Stimulated activated CD8-positive, alpha-beta memory T cell treated with anti-CD3 and anti-CD28 coated beads, Interleukin-15, amount 100 ng/mL, for 24 hours (primary cell): ENCODE data around the gene SYNC.
"Not testable (repeated sequence)": the region's sequence is repeated elsewhere in the genome, so short reads cannot be mapped to it uniquely, and the experiment has no call there.

Source experiments
- DNase-seq: peaks from one replicate; pipeline ENCODE4 v3.0.0-alpha.2; 2020; ENCODE audit warnings: low read depth

The SYNC gene

DNA sequence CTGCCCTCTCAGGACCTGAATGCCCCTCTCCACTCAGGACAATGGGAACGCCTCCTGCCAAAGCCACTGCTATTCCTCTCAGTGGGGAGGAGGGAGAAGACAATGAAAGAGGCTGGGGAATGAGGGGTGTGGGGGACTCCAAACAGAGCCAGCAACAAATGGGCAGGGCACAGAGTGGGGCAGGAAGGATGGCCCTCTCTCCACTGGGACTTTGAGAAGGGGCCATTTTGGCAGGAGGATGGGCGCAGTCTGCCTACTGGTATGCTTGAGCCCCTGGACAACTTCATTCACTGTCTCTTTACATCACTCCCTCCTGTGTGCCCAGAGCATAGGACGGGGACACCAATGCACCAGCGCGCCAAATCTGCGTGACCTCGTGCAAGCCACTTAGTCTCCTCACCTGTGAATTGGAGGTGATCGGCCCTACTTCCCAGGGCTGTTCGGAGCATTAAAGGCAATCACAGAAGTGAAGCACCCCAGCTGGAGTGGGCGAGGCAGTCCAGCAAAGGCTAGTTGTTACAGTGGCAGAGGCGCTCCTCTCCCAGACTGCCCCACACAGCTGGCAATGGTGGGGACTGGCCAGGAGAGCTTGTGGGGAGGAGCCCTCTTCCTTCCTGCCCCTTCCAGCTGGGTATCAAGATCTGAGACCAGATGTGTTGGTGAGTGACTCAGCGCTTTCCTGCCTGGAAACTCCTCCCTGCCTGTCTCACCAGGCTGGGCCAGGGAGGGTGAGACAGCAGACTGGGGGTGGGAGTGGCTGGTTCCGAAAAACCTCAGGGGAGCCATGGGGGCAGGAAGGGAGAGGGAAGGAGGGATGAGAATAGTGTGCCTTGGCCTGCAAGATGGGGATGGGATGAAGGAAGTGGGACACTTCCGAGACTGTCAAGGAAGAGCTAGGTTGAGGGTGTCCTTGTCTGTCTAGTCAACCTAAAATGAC, 22.4 kb upstream of the SYNC start:
- DNase-seq: no peak

DNA sequence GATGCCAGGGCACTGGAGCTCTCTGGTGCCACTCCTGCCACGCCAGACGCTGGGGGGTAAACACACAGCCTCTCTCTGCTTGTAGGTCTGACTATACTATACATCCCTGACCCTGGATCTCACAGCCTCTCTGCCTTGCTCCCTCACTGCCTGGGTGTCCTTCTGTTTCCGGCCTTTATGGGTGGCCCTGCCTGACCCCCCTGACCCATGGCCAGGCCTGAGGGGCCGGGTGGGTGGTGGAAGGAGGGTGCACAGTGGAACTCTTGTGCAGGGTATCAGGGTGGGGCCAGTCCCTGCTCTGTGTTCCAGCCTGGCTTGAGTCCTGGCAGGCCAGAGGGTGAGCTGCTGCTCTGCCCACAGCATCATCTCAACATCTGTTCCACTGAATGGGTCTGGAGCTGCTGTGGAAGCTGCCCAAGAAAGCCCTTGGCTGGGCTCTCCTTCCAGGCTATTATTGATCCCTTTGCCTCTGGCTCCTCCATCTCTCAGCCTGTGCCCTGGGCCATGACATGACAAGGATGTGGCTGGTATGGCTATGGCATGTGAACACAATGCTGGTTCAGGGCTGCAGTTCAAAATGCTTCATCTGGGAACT, 17.2 kb upstream of the SYNC start:
- DNase-seq: no peak

DNA sequence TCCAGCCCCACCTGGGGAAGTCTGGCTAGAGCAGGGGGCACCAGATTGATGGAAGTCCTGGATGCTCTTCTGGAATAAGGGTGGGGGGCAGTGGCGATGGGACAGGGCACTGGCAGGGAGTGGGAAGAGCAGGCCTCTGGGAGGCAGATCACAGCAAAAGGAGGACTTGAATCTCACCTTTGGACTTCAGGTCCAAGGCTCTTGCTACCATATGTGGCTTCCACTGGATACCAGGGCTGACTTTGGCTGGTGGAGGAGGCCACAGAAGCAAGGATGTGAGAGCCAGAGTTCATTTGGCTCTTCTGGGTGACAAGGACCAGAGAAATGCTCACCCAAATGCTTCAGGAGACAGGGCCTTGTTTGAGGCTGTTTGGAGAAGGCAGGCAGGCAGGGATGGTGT, 16.0 kb upstream of the SYNC start:
- no peak for DNase-seq

GRCh38 chr1:32718036-32718435, 15.5 kb upstream of the SYNC start:
- no peak for DNase-seq

GRCh38 chr1:32717503-32717902, 14.9 kb upstream of the SYNC start:
- DNase-seq: no peak

DNA sequence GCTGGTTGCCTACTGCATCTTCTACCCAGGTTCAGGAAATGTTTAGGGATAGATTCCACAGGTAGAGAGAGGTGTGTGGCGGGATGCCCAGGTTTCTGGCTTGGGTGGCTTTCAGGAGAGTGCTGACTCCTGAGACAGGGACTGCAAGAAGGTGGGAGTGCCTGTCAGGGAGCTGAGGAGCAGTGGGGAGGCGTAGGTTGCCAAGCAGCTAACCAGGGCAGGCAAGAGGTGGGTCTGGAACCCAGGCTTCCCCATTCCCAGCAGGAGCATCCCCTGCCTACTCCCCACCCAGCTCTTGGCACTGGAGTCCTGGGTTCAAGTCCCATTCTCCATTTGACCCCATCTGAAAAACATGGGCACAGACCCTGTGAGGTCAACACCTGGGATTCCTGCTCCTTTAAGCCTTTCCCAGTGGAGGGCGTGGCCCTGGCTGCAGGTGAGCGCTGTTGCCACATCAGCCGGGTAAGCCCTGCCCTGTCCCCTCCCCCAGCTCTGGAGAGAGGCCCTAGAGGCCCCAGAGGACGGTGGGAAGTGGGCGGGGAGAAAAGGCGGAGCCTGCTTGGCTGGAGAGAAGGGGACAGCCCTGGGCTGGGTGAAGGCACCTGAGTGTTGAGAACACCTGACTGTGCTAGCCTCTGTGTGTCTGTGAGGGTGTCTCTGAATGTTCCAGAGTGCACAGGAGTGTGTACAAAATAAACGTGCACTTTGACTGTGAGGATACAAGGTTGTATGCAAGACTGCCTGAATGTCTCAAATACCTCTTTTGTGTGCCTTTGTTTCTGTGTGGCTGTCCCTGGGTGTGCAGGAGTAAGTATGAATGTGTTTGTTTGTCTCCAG, 14.0 kb upstream of the SYNC start:
- DNase-seq: no peak

- no peak for DNase-seq
Observed at GRCh38 chr1:32715901-32716311, 13.3 kb upstream of the SYNC start.

GRCh38 chr1:32714277-32714676, 11.7 kb upstream of the SYNC start:
- DNase-seq: no peak

DNA sequence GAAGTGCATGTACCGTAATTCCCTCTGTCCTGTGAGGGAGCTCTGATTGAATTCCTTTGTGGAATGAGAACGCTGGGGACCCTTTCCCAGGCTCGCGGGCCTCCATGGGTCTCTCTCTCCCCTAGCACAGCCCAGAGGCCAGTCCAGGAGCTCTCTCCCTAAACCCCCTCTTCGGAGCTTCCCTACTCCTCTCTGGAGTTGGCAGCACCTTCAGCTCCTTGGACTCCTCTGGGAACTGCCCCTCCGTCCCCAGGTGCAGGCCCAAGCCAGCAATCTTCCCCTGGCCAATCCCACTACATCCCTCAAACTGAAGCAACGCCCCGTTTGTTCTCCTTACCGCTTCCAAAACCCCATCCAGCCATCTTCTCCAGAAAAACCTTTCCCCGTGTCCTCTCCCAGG, 10.5 kb upstream of the SYNC start:
- no peak for DNase-seq

DNA sequence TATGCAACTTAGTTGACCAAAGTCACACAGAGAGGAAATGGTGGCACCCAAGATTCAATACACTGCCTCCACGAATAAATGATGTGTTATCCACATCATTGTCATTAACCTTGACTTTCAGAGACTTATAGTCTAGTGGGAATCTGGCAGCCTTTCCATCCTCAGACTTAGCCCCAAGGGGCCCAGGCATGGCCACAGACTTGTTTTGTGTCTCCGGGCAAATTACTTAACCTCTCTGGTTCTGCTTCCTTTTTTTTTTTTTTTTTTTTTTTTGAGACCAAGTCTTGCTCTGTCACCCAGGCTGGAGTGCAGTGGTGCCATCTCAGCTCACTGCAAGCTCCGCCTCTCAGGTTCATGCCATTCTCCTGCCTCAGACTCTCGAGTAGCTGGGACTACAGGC, 8.7 kb upstream of the SYNC start:
- DNase-seq: not testable (repeated sequence)

GRCh38 chr1:32709476-32709875, 6.9 kb upstream of the SYNC start:
- no peak for DNase-seq

GRCh38 chr1:32709075-32709474, 6.5 kb upstream of the SYNC start:
- DNase-seq: no peak

DNA sequence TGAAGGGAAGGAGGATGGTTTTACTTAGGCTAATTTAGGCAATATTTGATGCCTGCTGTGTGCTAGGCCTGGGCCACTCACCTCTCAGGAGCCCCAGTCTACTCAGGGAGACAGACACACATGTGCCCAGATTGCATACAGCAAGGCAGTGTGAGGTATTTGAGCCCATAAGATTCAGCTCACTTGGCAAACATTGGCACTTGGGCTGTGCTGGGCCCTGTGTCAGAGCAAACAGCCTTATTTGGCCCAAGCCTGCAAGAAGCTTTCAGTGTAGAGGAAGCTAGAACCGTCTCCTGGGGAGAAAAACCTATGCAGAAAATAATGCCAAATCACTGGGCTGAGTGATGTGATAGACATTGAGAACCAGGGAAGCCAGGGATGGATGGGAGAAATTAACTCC, 3.9 kb upstream of the SYNC start:
- no peak for DNase-seq

DNA sequence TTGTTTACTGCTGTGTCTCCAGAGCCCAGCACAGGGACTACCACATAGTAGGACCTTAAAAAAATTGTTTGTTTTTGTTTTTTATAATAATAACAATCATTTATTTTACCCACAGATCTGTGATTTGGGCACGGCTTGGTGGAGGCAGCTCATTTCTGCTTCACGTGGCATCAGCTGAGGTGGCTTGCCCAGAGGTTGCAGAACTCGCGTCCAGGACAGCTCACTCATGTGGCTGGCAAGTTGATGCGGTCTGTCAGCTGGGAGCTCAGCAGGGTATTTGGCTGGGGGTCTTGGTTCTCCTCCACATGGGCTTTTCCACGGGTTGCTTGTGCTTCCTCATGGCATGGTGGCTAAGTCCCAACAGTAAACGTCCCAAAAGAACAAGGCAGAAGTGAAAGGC, 2.9 kb upstream of the SYNC start:
- DNase-seq: no peak

DNA sequence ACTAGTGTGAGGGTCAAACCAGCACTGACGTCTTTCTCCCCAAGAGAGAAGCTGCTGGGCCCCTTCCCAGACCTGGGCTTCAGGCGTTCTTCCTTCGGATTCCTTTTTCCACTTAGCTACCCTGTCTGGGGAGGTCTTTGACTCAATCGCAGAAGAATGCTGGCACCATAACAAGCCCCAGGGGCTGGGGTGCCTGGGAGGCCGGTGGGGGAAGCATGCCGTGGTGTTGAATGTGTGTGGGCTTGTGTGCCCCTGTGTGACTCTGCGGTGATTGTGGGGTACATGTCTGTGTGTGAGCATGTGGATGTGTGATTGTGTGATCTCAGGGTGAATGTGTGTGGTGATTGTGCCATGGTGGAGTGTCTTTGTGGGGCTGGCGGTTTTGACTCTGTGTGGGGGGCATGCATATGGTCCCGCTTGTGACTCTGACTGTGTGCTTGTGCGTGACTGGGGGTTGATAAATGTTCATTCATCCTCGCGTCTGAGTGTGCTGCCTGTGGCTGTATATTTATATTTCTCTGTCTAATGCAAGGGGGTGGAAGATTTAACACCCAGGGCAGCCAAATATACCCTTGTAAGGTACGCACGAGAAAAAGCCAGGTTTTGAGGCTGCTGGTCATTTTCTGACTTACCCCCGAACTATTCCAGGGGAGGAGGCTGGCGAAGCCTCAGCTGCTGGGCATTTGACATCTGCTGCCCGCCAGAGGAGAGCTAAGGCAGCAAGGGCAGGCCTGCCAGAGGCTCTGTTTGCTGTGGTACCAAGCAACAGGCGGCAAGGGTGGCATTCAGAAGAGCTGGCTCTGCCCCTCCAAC, 1.1 kb upstream of the SYNC start:
- DNase-seq: no peak

DNA sequence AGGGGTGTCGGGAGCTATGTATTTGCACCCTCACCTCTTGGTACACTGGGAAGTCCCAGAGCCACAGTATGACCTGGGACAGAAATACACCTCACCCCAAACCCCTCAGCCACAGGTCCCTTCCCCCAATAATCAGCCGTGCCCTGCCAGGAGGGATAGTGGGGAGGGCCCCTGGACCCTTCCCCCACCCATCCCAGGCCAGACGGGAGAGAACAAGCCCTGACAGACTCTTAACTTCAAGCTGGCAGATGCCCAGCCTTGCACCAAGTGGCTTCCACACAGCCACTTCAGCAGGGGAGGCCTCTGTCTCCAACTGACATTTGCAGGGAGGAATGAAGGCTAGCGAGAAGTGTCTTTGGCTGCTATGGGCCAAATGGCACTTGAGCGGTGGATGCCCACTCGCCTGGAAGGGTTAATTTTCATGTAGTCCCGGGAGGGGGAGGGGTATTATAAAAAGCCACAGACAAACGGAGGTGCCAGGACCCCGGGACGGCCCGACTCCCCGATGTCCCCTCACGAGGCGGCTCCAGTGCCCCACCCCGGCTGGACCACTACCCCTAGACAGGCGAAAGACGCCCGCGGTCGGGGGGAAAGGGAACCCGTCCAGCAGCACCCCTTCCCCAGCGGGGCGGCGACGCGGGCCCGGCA, 495 bp downstream of the SYNC start:
- DNase-seq: no peak

DNA sequence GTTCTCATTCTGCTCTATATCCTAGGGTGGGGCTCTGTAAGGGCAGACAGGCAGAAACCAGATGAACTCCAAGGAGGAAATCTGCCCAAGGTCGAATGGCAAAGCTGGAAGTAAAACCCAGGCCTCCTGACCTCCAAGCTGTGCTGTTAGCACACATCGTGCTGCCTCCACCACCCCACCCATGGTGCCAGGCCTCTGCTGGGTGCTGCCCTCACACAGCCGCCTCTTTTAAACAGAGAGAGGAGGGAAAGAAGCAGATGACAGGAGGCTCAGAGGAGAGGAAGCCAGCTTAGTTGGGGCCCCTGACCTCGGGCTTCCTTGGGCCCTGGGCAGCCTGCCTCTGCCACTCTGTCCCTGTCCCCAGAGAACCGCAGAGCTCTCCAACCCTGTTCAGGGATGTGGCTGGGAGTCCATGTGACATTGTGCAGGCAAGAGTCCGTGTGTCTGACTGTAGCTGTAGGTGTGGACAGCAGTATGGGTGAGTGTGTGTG, 1.1 kb downstream of the SYNC start:
- no peak for DNase-seq

GRCh38 chr1:32696996-32697395, 5.6 kb downstream of the SYNC start:
- DNase-seq: not testable (repeated sequence)

DNA sequence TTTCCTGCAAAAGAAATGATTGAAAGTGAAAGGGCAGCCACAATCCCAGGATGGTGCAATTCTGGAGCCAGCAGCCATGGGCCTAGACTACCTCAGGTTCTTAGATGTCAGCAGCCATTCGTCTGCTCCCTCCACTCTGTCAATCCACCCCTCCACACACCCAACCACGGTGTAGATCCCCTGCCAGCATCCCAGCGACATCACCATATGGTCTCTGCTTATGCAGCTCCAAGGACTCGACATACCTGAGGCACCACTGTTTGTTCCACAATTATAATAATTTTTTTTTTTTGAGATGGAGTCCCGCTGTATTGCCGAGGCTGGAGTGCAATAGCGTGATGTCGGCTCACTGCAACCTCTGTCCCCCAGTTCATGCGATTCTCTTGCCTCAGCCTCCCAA, 6.5 kb downstream of the SYNC start:
- no peak for DNase-seq

GRCh38 chr1:32695098-32695904, 7.3 kb downstream of the SYNC start:
- no peak for DNase-seq
